ENCODE data around the gene PKD2L1. TPM values are rescaled to one million over a fixed set of nuclear protein-coding genes. Genes with fewer than 3 reads are reported as not detected.

Gene PKD2L1
- total RNA-seq, 1 experiment from 2014 or later = not detected

DNA sequence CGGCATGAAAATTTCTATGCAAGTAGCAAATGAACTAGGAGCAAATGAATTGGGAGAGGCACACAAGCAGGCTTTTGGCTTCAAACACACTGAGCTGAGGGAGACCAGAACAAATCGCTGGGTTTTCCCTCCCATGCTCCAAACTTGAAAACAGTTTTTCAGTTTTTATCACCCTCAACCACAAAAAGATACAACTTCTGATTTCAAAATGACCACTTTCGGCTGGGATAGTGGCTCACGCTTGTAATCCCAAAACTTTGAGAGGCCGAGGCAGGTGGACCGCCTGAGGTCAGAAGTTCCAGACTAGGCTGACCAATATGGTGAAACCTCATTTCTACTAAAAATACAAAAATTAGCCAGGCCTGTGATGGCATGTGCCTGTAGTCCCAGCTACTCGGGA lies 91.6 kb downstream of the PKD2L1 start:
- intact Hi-C loops (cut with micrococcal nuclease; ENCODE audit: unreplicated experiment) (no loop called here), in situ Hi-C loops (cut with HindIII; ENCODE audit: low pct_unique_long_range_greater_than_20kb, low sequenced_read_pairs) (no loop called here)
- H3K36me3 ChIP-seq (ENCODE audit: control insufficient read depth, insufficient read depth, low read length) = peaks cover 25% of the 10 kb centered on the region
- TF ChIP-seq, protein P1, sequence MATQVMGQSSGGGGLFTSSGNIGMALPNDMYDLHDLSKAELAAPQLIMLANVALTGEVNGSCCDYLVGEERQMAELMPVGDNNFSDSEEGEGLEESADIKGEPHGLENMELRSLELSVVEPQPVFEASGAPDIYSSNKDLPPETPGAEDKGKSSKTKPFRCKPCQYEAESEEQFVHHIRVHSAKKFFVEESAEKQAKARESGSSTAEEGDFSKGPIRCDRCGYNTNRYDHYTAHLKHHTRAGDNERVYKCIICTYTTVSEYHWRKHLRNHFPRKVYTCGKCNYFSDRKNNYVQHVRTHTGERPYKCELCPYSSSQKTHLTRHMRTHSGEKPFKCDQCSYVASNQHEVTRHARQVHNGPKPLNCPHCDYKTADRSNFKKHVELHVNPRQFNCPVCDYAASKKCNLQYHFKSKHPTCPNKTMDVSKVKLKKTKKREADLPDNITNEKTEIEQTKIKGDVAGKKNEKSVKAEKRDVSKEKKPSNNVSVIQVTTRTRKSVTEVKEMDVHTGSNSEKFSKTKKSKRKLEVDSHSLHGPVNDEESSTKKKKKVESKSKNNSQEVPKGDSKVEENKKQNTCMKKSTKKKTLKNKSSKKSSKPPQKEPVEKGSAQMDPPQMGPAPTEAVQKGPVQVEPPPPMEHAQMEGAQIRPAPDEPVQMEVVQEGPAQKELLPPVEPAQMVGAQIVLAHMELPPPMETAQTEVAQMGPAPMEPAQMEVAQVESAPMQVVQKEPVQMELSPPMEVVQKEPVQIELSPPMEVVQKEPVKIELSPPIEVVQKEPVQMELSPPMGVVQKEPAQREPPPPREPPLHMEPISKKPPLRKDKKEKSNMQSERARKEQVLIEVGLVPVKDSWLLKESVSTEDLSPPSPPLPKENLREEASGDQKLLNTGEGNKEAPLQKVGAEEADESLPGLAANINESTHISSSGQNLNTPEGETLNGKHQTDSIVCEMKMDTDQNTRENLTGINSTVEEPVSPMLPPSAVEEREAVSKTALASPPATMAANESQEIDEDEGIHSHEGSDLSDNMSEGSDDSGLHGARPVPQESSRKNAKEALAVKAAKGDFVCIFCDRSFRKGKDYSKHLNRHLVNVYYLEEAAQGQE (IDR thresholded peaks at IDR 0.05; ENCODE audit: insufficient read depth in 1 of 2, low read depth in 2 of 2, low read length in 1 of 2) = no peak
- TF ChIP-seq, protein P2, sequence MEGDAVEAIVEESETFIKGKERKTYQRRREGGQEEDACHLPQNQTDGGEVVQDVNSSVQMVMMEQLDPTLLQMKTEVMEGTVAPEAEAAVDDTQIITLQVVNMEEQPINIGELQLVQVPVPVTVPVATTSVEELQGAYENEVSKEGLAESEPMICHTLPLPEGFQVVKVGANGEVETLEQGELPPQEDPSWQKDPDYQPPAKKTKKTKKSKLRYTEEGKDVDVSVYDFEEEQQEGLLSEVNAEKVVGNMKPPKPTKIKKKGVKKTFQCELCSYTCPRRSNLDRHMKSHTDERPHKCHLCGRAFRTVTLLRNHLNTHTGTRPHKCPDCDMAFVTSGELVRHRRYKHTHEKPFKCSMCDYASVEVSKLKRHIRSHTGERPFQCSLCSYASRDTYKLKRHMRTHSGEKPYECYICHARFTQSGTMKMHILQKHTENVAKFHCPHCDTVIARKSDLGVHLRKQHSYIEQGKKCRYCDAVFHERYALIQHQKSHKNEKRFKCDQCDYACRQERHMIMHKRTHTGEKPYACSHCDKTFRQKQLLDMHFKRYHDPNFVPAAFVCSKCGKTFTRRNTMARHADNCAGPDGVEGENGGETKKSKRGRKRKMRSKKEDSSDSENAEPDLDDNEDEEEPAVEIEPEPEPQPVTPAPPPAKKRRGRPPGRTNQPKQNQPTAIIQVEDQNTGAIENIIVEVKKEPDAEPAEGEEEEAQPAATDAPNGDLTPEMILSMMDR (IDR thresholded peaks at IDR 0.05) = no peak
- no peak for TF ChIP-seq TCF7L2 (IDR thresholded peaks at IDR 0.05; ENCODE audit: low read depth, low read length)
- TF ChIP-seq POLR2AphosphoS5 (IDR thresholded peaks at IDR 0.05; ENCODE audit: low read depth, low read length) = no peak
- POLR2A ChIA-PET = no interaction called here
- BruUV-seq (replicated peaks) = no TSS peak
- H3K4me1 ChIP-seq (ENCODE audit: control insufficient read depth, insufficient read depth, low read length) = no peaks in the 10 kb centered on the region
- H3K4me3 ChIP-seq (ENCODE audit: low read depth in 2 of 2, low read length in 2 of 2) = no peak overlapping the region
- CTCF ChIA-PET = no interaction called here
- H3K9me3 ChIP-seq (ENCODE audit: control insufficient read depth, insufficient read depth, low read depth, low read length) = no peaks in the 10 kb centered on the region
- no peaks in the 10 kb centered on the region for H3K27me3 ChIP-seq (ENCODE audit: control insufficient read depth, insufficient read depth, low read length)
- ATAC-seq (no peak), DNase-seq (ENCODE audit: low read depth, low spot score) (no peak)
- no peak overlapping the region for H3K27ac ChIP-seq (ENCODE audit: low read length)

Other genes with a start within 250 kb of the PKD2L1 start
- not detected for gene CPN1, start 248.4 kb downstream of the PKD2L1 start, total RNA-seq (2021; ENCODE audit: unreplicated experiment)
- gene ERLIN1, start 144.2 kb downstream of the PKD2L1 start, total RNA-seq (2021; ENCODE audit: unreplicated experiment) = 79.8 TPM
- 36.3 TPM for gene CHUK, start 100.6 kb downstream of the PKD2L1 start, total RNA-seq (2021; ENCODE audit: unreplicated experiment)
- gene CWF19L1, start 62.6 kb downstream of the PKD2L1 start, total RNA-seq (2021; ENCODE audit: unreplicated experiment) = 33.4 TPM
- 39.3 TPM for gene BLOC1S2, start 43.5 kb downstream of the PKD2L1 start, total RNA-seq (2021; ENCODE audit: unreplicated experiment)
- gene SCD, start 17.0 kb upstream of the PKD2L1 start, total RNA-seq (2021; ENCODE audit: unreplicated experiment) = 1,345 TPM
- not detected for gene WNT8B, start 132.8 kb upstream of the PKD2L1 start, total RNA-seq (2021; ENCODE audit: unreplicated experiment)
- 17.8 TPM for gene SEC31B, start 189.6 kb upstream of the PKD2L1 start, total RNA-seq (2021; ENCODE audit: unreplicated experiment)
- gene NDUFB8, start 199.6 kb upstream of the PKD2L1 start, total RNA-seq (2021; ENCODE audit: unreplicated experiment) = 242 TPM
- 83.1 TPM for gene HIF1AN, start 205.7 kb upstream of the PKD2L1 start, total RNA-seq (2021; ENCODE audit: unreplicated experiment)

Data from Panc1 (cell line).